Activated naive CD4-positive, alpha-beta T cell treated with anti-CD3 and anti-CD28 coated beads for 36 hours (primary cell): Measurements from ENCODE around the gene TUBB1. TPM values are rescaled to one million over a fixed set of nuclear protein-coding genes. Genes with fewer than 3 reads are reported as not detected.

ENCODE experiments used
- CTCF ChIA-PET: fragments of 350-600 bp; sonication (Branson Sonifier 250); formaldehyde crosslinking; loops from one replicate; lab custom pipeline; 2021; ENCODE audit warnings: antibody characterized with exemption; lab: Charles Lee
- DNase-seq: peaks from one replicate; pipeline ENCODE4 v3.0.0-alpha.2; 2020
- H3K27ac Mint-ChIP-seq: one replicate; pipeline ENCODE4 v1.8.0; 2021; ENCODE audit warnings: mild to moderate bottlenecking, mixed read lengths
- H3K27me3 Mint-ChIP-seq: one replicate; pipeline ENCODE4 v1.8.0; 2021; ENCODE audit warnings: low read depth, mixed read lengths
- H3K36me3 Mint-ChIP-seq: one replicate; pipeline ENCODE4 v1.8.0; 2021; ENCODE audit warnings: low read depth, mixed read lengths
- H3K4me1 Mint-ChIP-seq: one replicate; pipeline ENCODE4 v1.8.0; 2021; ENCODE audit warnings: low read depth, mixed read lengths
- H3K4me3 Mint-ChIP-seq: one replicate; pipeline ENCODE4 v1.8.0; 2021; ENCODE audit warnings: mild to moderate bottlenecking, moderate library complexity, mixed read lengths
- H3K9me3 Mint-ChIP-seq: one replicate; pipeline ENCODE4 v1.8.0; 2021; ENCODE audit warnings: mixed read lengths
- intact Hi-C: fragments of 100-400 bp; cut with micrococcal nuclease; formaldehyde crosslinking; loops from one replicate; pipeline ENCODE4 v1.15.1; 2023
- total RNA-seq, 2 experiments: library from RNA; stranded (reverse); gene quantifications; one replicate each; pipeline ENCODE4 v1.2.3, GENCODE V29; 2021

Gene TUBB1
- total RNA-seq, 2 experiments from 2014 or later: not detected

DNA sequence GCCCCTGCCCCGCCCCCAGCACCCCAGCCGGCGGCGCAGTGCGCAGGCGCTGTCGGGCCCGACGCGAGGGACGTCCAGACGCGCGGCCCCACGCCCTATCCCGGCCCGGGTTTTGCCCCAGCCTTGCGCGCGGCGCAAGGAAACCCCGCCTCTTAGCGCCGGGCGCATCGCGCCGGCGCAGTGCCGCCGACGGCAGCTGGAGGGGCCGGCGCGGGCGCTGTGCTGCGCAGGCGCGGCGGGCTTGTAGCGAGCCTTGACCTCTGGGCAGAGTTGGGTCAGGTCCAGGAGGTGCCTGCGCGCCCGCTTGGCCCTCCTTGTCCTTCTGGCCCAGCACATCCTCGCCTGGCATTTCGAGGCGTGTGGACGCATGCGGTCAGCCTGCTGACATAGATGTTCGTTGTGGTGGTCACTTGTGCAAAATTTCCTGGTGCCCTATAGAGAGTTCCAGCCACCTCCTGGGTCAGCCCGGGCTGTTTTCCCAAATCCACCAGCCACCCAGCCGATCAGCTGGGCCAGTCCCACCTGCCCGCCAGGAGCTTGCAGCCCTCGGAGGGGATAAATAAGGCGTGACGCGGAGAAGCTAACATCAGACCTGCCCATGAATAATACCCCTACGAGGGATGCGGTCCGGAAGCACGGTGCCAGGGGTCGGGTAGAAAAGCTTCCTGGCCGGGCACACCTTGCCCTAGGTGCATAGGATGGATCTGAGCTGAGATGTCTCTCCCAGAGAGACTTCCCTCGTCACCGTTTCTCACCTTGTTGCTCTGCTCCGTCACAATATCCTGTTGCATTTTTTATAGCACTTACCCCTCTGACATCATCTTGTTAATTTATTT is 23.8 kb downstream of the TUBB1 start:
- H3K27ac Mint-ChIP-seq: peak overlapping the region; percentile 84
- intact Hi-C loops: loop anchor here (1.0 to 5.0 kb wide), 4 partner anchors 11 to 120 kb away; partner anchors contain the start of genes ATP5F1E, NELFCD and ZNF831
- DNase-seq: peak; percentile 92
- CTCF ChIA-PET: interaction anchor here (1.2 to 1.8 kb wide), 3 partner anchors 11 to 179 kb away, joined by 6 to 10 read pairs (median 7); partner anchors contain the start of gene ATP5F1E
- peak overlapping the region; percentile 93 for H3K4me3 Mint-ChIP-seq
- H3K9me3 Mint-ChIP-seq: no peaks in the 10 kb centered on the region
- H3K27me3 Mint-ChIP-seq: no peaks in the 10 kb centered on the region
- peaks cover 20% of the 10 kb centered on the region for H3K36me3 Mint-ChIP-seq
- H3K4me1 Mint-ChIP-seq: peaks cover 40% of the 10 kb centered on the region

DNA sequence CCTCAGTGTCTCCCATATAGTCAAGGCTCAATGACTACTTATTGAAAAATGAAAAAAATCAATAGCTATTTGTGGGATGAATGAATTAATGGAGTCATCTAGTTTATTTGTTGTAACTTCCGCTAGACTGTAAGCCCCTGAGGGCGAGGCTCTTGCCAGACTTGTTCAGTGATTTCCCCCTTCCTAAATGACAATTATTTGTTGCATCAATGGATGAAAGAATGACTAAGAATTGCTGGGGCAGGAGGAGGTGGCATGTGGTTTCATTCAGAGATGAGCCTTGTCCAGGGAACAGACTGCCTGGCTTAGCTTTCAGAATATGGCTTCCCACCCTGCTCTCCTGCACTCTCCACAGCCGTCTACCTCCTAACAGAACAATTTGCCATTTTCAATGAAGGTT is 24.5 kb downstream of the TUBB1 start:
- H3K4me1 Mint-ChIP-seq: peaks cover 44% of the 10 kb centered on the region

DNA sequence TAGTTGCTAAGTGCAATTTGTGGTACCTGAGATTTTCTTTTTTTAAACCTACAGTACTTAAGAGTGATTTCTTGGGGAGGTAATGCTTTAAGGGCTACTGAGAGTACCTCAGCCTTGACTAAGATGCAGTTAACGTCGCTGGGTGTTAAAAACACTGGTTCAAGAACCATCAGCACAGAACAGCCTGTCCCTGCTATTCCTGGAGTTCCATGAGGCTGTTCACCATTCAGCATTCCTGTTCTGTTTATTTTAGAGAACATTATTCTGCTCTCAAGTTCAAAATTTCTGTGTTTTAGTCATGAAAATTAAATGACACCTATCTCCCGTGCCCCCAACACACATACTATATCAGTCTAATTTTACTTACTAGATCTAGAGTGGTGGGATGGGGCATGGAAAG is 25.1 kb downstream of the TUBB1 start:
- H3K9me3 Mint-ChIP-seq: no peaks in the 10 kb centered on the region
- intact Hi-C loops: loop anchor here (5.0 kb wide), 1 partner anchor 33 kb away; no protein-coding TSS in a partner anchor
- peak overlapping the region; percentile 9 for H3K27ac Mint-ChIP-seq
- no peak overlapping the region for H3K4me3 Mint-ChIP-seq
- peaks cover 17% of the 10 kb centered on the region for H3K36me3 Mint-ChIP-seq
- H3K27me3 Mint-ChIP-seq: peaks cover under 1% of the 10 kb centered on the region
- H3K4me1 Mint-ChIP-seq: peaks cover 39% of the 10 kb centered on the region
- CTCF ChIA-PET: interaction anchor here (1.4 to 1.8 kb wide), 2 partner anchors 163 to 178 kb away, joined by 7 to 10 read pairs; no protein-coding TSS in a partner anchor
- no peak for DNase-seq

More for the DNA sequence above, 24.5 kb downstream of the TUBB1 start:
- H3K4me3 Mint-ChIP-seq: peak overlapping the region; percentile 75
- intact Hi-C loops: loop anchor here (5.0 kb wide), 1 partner anchor 34 kb away; no protein-coding TSS in a partner anchor
- no peaks in the 10 kb centered on the region for H3K27me3 Mint-ChIP-seq
- CTCF ChIA-PET: interaction anchor here (1.2 to 1.8 kb wide), 3 partner anchors 12 to 178 kb away, joined by 6 to 10 read pairs (median 7); partner anchors contain the start of gene ATP5F1E
- H3K27ac Mint-ChIP-seq: peak overlapping the region; percentile 78
- peaks cover 17% of the 10 kb centered on the region for H3K36me3 Mint-ChIP-seq
- DNase-seq: no peak
- H3K9me3 Mint-ChIP-seq: no peaks in the 10 kb centered on the region

DNA sequence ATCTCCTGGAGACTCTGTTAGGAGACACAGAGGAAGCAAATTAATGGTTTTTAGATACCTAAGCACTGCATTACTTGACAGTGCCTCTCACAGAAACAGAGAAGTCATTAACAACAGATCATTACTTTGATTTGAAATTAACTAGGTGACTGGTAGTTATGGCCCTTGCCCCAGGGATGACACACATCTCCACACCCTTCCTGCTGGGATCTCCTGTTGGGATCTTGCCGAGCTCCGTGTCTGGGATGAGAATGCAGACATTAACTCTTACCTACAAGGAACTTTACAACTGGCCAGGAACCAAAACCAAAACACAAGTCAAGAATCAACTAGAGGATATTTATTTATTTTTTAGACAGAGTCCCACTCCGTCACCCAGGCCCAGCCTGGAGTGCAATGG is 25.6 kb downstream of the TUBB1 start:
- CTCF ChIA-PET: no interaction called here
- Mint-ChIP-seq H3K9me3 (no peaks in the 10 kb centered on the region), H3K27ac (no peak overlapping the region), H3K4me1 (peaks cover 36% of the 10 kb centered on the region), H3K4me3 (no peak overlapping the region), H3K36me3 (peaks cover 16% of the 10 kb centered on the region), H3K27me3 (peaks cover 3% of the 10 kb centered on the region)
- no peak for DNase-seq
- intact Hi-C loops: loop anchor here (5.0 kb wide), 1 partner anchor 33 kb away; no protein-coding TSS in a partner anchor

DNA sequence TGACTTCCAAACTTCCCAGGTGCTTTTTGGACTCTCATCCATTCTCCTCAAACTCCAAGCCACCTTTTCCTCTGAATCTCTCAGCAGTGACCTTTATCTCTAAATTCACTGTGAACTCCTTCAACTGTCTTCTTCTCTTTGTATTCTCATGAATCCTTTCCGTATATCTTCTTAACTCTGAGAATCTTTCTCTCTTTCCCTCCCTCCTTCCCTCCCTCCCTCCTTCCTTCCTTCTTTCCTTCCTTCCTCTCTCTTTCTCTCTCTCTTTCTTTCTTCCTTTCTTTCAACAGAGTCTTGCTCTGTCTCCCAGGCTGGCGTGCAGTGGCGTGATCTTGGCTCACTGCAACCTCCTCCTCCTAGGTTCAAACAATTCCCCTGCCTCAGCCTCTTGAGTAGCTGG is 27.6 kb downstream of the TUBB1 start:
- intact Hi-C loops: no loop called here
- H3K9me3 Mint-ChIP-seq: no peaks in the 10 kb centered on the region
- H3K27me3 Mint-ChIP-seq: peaks cover 3% of the 10 kb centered on the region
- peaks cover 20% of the 10 kb centered on the region for H3K4me1 Mint-ChIP-seq
- no peak overlapping the region for H3K4me3 Mint-ChIP-seq
- no peak for DNase-seq
- CTCF ChIA-PET: no interaction called here
- H3K27ac Mint-ChIP-seq: no peak overlapping the region
- H3K36me3 Mint-ChIP-seq: no peaks in the 10 kb centered on the region

DNA sequence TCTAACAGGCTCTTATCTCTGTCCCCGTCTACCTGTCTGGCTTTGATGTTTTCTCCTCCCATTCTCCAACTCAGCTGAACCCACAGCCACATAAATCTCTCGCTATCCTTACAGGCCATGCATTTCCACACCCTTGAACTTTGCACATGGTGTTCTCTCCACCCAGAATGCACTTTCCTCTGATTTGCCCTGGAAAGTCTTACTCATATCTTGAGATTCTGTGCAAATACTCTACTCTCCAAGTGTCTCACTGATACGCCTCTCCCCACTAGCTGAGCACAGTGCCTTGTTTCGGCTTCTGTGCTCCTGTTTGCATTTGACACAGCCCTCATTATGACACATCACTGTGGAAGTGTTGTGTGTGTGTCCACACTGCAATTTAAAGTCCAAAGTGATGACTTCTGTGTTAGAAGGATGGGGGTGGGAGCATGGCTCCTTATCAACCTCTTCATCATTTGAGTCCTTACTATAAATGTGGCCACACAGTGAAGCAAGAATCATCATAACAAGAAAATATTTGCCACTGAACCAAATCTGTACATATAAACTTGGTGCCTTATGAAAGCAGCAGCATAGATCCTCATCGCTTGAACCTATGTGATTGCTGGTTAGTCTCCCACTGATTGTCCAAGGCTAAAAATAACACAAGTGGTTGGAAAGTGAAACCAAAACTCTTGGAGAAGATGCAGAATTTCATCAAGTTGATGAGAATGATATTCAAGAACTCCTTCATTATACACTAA is 28.9 kb downstream of the TUBB1 start:
- H3K9me3 Mint-ChIP-seq: no peaks in the 10 kb centered on the region
- CTCF ChIA-PET: no interaction called here

DNA sequence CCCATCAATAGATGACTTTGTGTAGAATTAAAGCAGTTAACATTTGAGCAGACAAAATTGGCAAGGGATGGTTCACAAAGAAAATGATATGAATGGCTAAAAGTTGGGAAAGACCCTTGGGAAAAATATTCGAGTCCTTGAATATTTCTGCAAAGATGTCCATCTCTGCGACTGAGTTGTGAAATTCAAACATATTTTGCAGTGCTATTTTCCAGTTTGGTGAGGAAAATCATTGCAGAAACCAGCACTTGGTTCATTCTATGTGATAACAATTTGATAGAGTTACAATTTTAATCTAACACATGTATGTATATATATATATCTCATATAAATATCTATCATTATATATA is 29.4 kb downstream of the TUBB1 start:
- no peaks in the 10 kb centered on the region for H3K36me3 Mint-ChIP-seq
- no peak overlapping the region for H3K27ac Mint-ChIP-seq
- no peaks in the 10 kb centered on the region for H3K9me3 Mint-ChIP-seq
- CTCF ChIA-PET: no interaction called here
- H3K4me3 Mint-ChIP-seq: no peak overlapping the region
- DNase-seq: no peak
- peaks cover 13% of the 10 kb centered on the region for H3K4me1 Mint-ChIP-seq
- peaks cover 3% of the 10 kb centered on the region for H3K27me3 Mint-ChIP-seq
- intact Hi-C loops: no loop called here

More for the DNA sequence above, 28.9 kb downstream of the TUBB1 start:
- DNase-seq: no peak
- no peaks in the 10 kb centered on the region for H3K36me3 Mint-ChIP-seq
- H3K4me1 Mint-ChIP-seq: peaks cover 19% of the 10 kb centered on the region
- H3K27ac Mint-ChIP-seq: no peak overlapping the region
- peaks cover 3% of the 10 kb centered on the region for H3K27me3 Mint-ChIP-seq
- intact Hi-C loops: no loop called here
- no peak overlapping the region for H3K4me3 Mint-ChIP-seq

DNA sequence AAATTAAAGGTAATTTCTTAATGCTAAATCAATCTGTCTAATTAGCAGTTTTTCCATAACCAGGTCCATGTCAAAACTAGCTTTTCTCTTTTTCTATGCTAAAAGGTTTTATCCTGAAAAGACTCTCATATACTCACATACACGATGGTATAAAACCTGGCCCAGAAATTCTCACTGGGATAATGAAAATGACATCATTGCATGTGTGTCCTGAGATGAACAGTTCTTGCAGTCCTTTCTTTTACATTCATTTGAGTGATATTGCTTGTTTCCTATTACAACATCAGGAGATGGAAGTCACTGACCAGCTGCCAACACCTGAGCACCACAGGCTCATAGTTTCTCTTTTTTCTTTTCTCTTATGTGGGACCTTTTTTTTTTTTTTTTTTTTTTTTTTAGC is 31.2 kb downstream of the TUBB1 start:
- Mint-ChIP-seq H3K9me3 (no peaks in the 10 kb centered on the region), H3K4me3 (no peak overlapping the region), H3K4me1 (peaks cover 10% of the 10 kb centered on the region), H3K27ac (no peak overlapping the region), H3K36me3 (no peaks in the 10 kb centered on the region), H3K27me3 (peaks cover 8% of the 10 kb centered on the region)
- CTCF ChIA-PET: interaction anchor here (0.6 to 1.0 kb wide), 2 partner anchors 157 to 188 kb away, joined by 3 read pairs; no protein-coding TSS in a partner anchor
- no peak for DNase-seq
- intact Hi-C loops: no loop called here

DNA sequence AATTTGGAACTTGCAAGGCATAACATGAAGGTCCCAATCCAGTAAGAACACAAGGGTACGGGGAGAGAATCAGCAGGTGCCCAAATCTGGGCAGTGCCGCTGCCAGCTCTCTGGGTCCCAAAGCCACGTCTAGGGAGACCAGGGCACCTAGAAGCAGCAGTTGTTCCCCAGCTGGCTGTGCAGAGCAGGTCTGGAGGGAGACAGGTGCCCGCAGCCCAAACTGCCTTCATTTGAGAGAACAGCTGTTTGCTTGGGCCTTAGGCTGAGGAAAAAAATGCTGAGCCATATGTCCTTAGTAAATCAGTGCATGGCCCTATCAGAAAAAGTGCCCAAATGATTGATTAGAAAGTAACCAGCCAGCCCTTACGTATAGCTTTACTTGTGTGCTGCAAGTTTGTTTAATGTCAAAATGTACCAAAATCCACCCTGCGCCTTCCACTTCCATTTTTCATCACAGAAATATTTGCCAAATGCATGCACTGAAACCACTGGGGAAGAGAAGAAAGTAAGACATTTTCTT is 32.5 kb downstream of the TUBB1 start:
- peaks cover 8% of the 10 kb centered on the region for H3K27me3 Mint-ChIP-seq
- no peak overlapping the region for H3K27ac Mint-ChIP-seq
- intact Hi-C loops: no loop called here
- H3K4me1 Mint-ChIP-seq: peaks cover 10% of the 10 kb centered on the region
- H3K9me3 Mint-ChIP-seq: no peaks in the 10 kb centered on the region
- H3K36me3 Mint-ChIP-seq: no peaks in the 10 kb centered on the region
- CTCF ChIA-PET: interaction anchor here (1.0 kb wide), 1 partner anchor 156 kb away, joined by 3 read pairs; no protein-coding TSS in a partner anchor
- no peak overlapping the region for H3K4me3 Mint-ChIP-seq
- DNase-seq: no peak

DNA sequence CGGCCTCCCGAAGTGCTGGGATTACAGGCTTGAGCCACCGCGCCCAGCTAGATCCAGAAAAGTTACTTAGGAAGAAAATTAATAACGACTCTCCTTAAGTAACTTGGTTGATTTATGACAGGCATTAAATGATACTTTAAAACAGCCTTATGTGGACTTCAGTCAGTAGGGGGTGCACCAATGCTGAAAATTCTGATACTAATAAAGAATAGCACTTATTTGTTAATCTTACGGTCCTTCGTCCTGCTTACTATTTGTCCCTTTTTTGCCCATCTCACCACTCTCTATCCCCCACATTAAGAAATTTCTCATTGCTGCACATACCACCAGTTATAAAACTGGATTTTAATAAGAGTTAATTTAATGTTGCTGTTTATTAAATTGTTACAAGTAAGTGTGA is 36.1 kb downstream of the TUBB1 start:
- CTCF ChIA-PET: interaction anchor here (0.7 to 1.8 kb wide), 4 partner anchors 9 to 347 kb away, joined by 3 to 5 read pairs (median 4); no protein-coding TSS in a partner anchor
- no peak for DNase-seq
- Mint-ChIP-seq H3K27me3 (peaks cover 5% of the 10 kb centered on the region), H3K36me3 (no peaks in the 10 kb centered on the region), H3K4me1 (no peaks in the 10 kb centered on the region), H3K4me3 (no peak overlapping the region), H3K9me3 (no peaks in the 10 kb centered on the region), H3K27ac (no peak overlapping the region)
- intact Hi-C loops: loop anchor here (1.0 kb wide), 1 partner anchor 32 kb away; no protein-coding TSS in a partner anchor

DNA sequence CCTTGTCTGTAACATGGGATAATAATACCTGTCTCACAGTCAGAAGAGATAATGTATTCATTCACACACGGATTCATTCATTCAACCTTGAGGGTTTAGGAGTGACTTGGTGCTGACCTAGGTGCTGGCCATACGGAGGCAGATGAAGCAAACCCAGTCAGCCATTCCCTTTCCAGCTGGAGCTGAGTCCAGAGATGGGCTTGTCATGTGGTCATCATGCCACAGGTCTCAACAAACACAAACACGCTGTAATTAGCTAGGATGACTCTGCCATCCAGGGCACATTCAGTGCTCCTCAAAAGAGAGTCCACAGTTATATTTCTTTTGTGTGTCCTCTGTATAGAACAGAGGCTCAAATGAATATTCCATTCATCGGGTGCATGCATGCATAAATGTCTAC is 42.9 kb downstream of the TUBB1 start:
- no peaks in the 10 kb centered on the region for H3K9me3 Mint-ChIP-seq
- no peaks in the 10 kb centered on the region for H3K36me3 Mint-ChIP-seq
- intact Hi-C loops: no loop called here
- no peak for DNase-seq
- H3K4me1 Mint-ChIP-seq: no peaks in the 10 kb centered on the region
- H3K4me3 Mint-ChIP-seq: no peak overlapping the region
- no peak overlapping the region for H3K27ac Mint-ChIP-seq
- CTCF ChIA-PET: no interaction called here
- peaks cover 2% of the 10 kb centered on the region for H3K27me3 Mint-ChIP-seq
